Heart right ventricle (tissue), 16 donors: ENCODE measurements around the gene CPLANE1. TPM values are rescaled to one million over a fixed set of nuclear protein-coding genes. Genes with fewer than 3 reads are reported as not detected.
"Not testable (repeated sequence)": the region's sequence is repeated elsewhere in the genome, so short reads cannot be mapped to it uniquely, and the experiment has no call there.

ENCODE experiments used
- ATAC-seq, 8 donors: fragments of 200-7000 bp; cut with Tn5 transposase; one replicate each; pipeline ENCODE4 v1.9.1; 2020; ENCODE audit warnings: mild to moderate bottlenecking in 8 of 8, moderate library complexity in 8 of 8, moderate number of reproducible peaks in 1 of 8
- DNase-seq, 2 donors: peaks; one replicate each; pipeline ENCODE4 v3.0.0-alpha.2; 2020
- H3K27ac ChIP-seq, 10 donors: fragments of 200-600 bp; sonication (generic) in 2 of 10; one replicate each; pipeline versions ENCODE4 v1.5.0 to v1.8.0; 2020 to 2022; ENCODE audit warnings: mild to moderate bottlenecking in 3 of 10
- H3K27me3 ChIP-seq, 7 donors: fragments of 200-600 bp; one replicate each; pipeline ENCODE4 v1.8.0; 2021 to 2022; ENCODE audit warnings: mild to moderate bottlenecking in 2 of 7
- H3K36me3 ChIP-seq, 9 donors: fragments of 200-600 bp; sonication (generic) in 1 of 9; one replicate each; pipeline versions ENCODE4 v1.5.0 to v1.8.0; 2020 to 2022; ENCODE audit warnings: mild to moderate bottlenecking in 2 of 9
- H3K4me1 ChIP-seq, 9 donors: fragments of 200-600 bp; sonication (generic) in 1 of 9; one replicate each; pipeline versions ENCODE4 v1.5.0 to v1.8.0; 2020 to 2022; ENCODE audit warnings: mild to moderate bottlenecking in 4 of 9
- H3K4me3 ChIP-seq, 10 donors: fragments of 200-600 bp; sonication (generic) in 2 of 10; one replicate each; pipeline versions ENCODE4 v1.5.0 to v1.8.0; 2020 to 2022; ENCODE audit warnings: mild to moderate bottlenecking in 7 of 10, moderate library complexity in 2 of 10
- H3K9me3 ChIP-seq, 11 donors: fragments of 200-600 bp in 10 of 11; sonication (generic) in 2 of 11; one replicate each; pipeline versions ENCODE4 v1.5.0 to v1.8.0; 2013 to 2022; ENCODE audit warnings: mild to moderate bottlenecking in 2 of 11, control low read depth in 1 of 11, moderate library complexity in 1 of 11
- WGBS, 2 donors: extraction: QIAGEN DNeasy Blood & Tissue Kit; methylation state at CpG; one replicate each; pipeline ENCODE4 v1.1.7; 2013; ENCODE audit warnings: inconsistent platforms in 1 of 2; 5-methylcytosine and 5-hydroxymethylcytosine counted together
- intact Hi-C, 10 donors: fragments of 100-400 bp; cut with DNase I; formaldehyde crosslinking; loops; one replicate each; pipeline versions ENCODE4 v1.11.1 to v1.14.2; 2022
- polyA plus RNA-seq, 2 donors: library from polyadenylated mRNA; stranded (reverse); fragments of 200-250 nt; gene quantifications; one replicate each; pipeline ENCODE4 v1.2.3, GENCODE V29; 2013
- total RNA-seq, 10 donors: library from RNA; stranded (reverse); fragmentation: NEBNext Ultra II Directional in 3 of 10; extraction: Animal tissue kit (Norgen Biotek cat#: 25700) in 3 of 10; gene quantifications; one replicate each; pipeline versions ENCODE4 v1.2.1 to v1.2.4, GENCODE V29; 2021 to 2023
- TF ChIP-seq, protein P1 (sequence below), 9 donors: fragments of 200-600 bp; sonication (generic) in 2 of 9; IDR thresholded peaks; one replicate each; pipeline versions ENCODE4 v1.5.0 to v1.8.0; 2021 to 2022; ENCODE audit warnings: antibody characterized with exemption in 9 of 9, mild to moderate bottlenecking in 5 of 9, moderate library complexity in 1 of 9
- donor health status: Arrhythmogenic right ventricular cardiomyopathy.
- donor health status: ischemic (EF 13 %, LVEDD 7.1; RV severe dilation, severe dysfunction).
- donor health status: healthy with polysubstance abuse.
- donor health status: DM: no; HTN: yes; CAD: no.
- donor health status: DM: no; HTN: no; CAD: no.
- donor health status: ischemic (EF 25% LVEDD 6.9; RV normal size, moderate dysfunction).
- donor health status: ischemic (EF 25% LVEDD 5.7; RV mildly dilated, moderate dysfunction).
- donor health status: healthy.
- donor health status: DM: yes; HTN: yes; CAD: no.
- donor health status: Ischemic cardiomyopathy.
- donor health status: ischemic (EF 35%, LVEDD 5.7; RV mildly dilated, moderate dysfunction).
- donor health status: nonischemic (EF 11% LVEDD 7.7; RV severe dilation, severe dysfunction).
- donor health status: DM: yes; HTN: yes; CAD: no.
- donor health status: PGD.
- donor health status: ischemic (EF 29% LVEDD 5.4; RV normal size, mild dysfunction).
- donor health status: nonischemic (EF 23%, LVEDD 6.1; RV moderate dilation, normal function).

The CPLANE1 gene
- total and polyA plus RNA-seq, 12 donors: 1.4 to 13.5 (median 9.5) TPM

GRCh38 chr5:37090123-37090726 is 159.0 kb downstream of the CPLANE1 start:
- WGBS, 2 donors: 60 to 62% methylated on average over 7 of the region's 7 CpGs

GRCh38 chr5:37088009-37088408 is 161.2 kb downstream of the CPLANE1 start:
- DNase-seq (no peak), ATAC-seq (no peak)
- Histone ChIP-seq H3K9me3 (no peaks in the 10 kb centered on the region), H3K27me3 (no peaks in the 10 kb centered on the region), H3K4me1 (no peaks in the 10 kb centered on the region), H3K36me3 (peaks cover 0 to 15% (median 0%) of the 10 kb centered on the region in 9 donors), H3K27ac (no peak overlapping the region), H3K4me3 (no peak overlapping the region)
- TF ChIP-seq, protein P1, sequence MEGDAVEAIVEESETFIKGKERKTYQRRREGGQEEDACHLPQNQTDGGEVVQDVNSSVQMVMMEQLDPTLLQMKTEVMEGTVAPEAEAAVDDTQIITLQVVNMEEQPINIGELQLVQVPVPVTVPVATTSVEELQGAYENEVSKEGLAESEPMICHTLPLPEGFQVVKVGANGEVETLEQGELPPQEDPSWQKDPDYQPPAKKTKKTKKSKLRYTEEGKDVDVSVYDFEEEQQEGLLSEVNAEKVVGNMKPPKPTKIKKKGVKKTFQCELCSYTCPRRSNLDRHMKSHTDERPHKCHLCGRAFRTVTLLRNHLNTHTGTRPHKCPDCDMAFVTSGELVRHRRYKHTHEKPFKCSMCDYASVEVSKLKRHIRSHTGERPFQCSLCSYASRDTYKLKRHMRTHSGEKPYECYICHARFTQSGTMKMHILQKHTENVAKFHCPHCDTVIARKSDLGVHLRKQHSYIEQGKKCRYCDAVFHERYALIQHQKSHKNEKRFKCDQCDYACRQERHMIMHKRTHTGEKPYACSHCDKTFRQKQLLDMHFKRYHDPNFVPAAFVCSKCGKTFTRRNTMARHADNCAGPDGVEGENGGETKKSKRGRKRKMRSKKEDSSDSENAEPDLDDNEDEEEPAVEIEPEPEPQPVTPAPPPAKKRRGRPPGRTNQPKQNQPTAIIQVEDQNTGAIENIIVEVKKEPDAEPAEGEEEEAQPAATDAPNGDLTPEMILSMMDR (IDR thresholded peaks at IDR 0.05): no peak
- 58 to 65% methylated on average over 6 of the region's 6 CpGs for WGBS, 2 donors
- intact Hi-C loops: no loop called here

More at GRCh38 chr5:37090123-37090726, 159.0 kb downstream of the CPLANE1 start:
- TF ChIP-seq, protein P1 (IDR thresholded peaks at IDR 0.05): no peak
- intact Hi-C loops: no loop called here
- Histone ChIP-seq H3K27me3 (no peaks in the 10 kb centered on the region), H3K36me3 (peaks cover 0 to 9% (median 0%) of the 10 kb centered on the region in 9 donors), H3K4me3 (no peak overlapping the region), H3K27ac (no peak overlapping the region), H3K9me3 (peaks cover 0 to 2% (median 0%) of the 10 kb centered on the region in 11 donors), H3K4me1 (no peaks in the 10 kb centered on the region)
- ATAC-seq (no peak), DNase-seq (no peak)

DNA sequence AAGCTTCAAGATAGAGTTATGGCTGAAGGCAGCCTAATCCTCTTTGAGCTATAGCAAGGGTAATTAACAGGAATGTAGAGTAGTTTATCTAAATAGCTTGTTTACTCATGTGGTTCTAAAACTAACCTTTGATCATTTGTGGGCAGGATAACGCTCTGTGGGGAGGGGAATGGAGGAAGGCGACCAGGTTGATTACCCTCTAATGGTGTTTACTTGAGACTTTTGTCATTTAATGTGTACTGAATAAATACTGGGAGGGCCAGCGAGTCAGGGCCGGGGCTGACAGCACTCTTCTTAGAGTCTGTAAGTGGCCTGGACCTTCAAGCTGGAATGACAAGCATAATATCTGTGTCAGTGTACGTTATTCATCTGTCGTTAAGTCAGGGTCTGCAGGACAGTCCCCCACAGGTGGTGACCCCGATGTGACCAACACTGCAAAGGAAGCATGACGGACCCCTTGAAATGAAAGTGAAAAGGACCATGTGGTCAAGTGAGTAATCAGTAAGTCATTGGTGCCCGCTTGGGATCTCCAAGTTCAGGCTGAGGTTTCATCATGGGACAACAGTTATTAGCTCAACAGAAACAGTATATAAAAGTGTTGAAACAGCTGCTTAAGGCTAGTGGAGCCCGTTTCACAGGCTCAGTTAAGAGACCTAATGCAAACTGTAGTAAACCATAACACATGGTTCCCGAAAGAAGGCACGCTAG is 162.6 kb downstream of the CPLANE1 start:
- Histone ChIP-seq H3K27me3 (no peaks in the 10 kb centered on the region), H3K4me3 (no peak overlapping the region), H3K4me1 (no peaks in the 10 kb centered on the region), H3K27ac (no peak overlapping the region), H3K36me3 (peaks cover 0 to 13% (median 0%) of the 10 kb centered on the region in 9 donors), H3K9me3 (no peaks in the 10 kb centered on the region)
- intact Hi-C loops: no loop called here
- WGBS, 2 donors: 83 to 84% methylated on average over 12 of the region's 12 CpGs
- no peak for ATAC-seq
- DNase-seq: no peak
- TF ChIP-seq, protein P1 (IDR thresholded peaks at IDR 0.05): no peak

GRCh38 chr5:37086026-37086425 is 163.2 kb downstream of the CPLANE1 start:
- H3K27me3 ChIP-seq, H3K4me1 ChIP-seq, ATAC-seq, DNase-seq, H3K4me3 ChIP-seq, H3K27ac ChIP-seq, intact Hi-C loops, H3K9me3 ChIP-seq: not testable (repeated sequence)
- peaks cover 0 to 17% (median 0%) of the 10 kb centered on the region in 9 donors for H3K36me3 ChIP-seq
- WGBS, 2 donors: 79 to 83% methylated on average over 1 of the region's 1 CpG

DNA sequence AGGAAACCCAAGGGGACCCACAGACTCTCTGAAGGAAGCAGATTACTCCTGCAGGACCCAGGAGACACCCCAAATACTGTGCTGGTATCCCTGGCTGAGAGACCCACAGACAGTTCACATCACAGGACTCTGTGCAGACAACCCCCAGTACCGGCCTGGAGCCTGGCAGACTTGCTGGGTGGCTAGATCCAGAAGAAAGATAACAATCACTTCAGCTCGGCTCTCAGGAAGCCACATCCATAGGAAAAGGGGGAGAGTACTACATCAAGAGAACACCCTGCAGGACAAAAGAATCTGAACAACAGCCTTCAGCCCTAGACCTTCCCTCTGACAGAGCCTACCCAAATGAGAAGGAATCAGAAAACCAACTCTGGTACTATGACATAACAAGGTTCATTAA is 166.2 kb downstream of the CPLANE1 start:
- H3K9me3 ChIP-seq, intact Hi-C loops, H3K27ac ChIP-seq, H3K4me3 ChIP-seq, H3K4me1 ChIP-seq, DNase-seq, ATAC-seq, H3K27me3 ChIP-seq: not testable (repeated sequence)
- H3K36me3 ChIP-seq: peaks cover 0 to 47% (median 13%) of the 10 kb centered on the region in 9 donors
- WGBS, 2 donors: 56 to 63% methylated on average over 2 of the region's 2 CpGs
